A673 (cell line): Measurements from ENCODE around the gene RNU6-9. TPM values are rescaled to one million over a fixed set of nuclear protein-coding genes. Genes with fewer than 3 reads are reported as not detected.
A peak's percentile ranks its signal among the peaks of the same experiment; 100 is the strongest.

Experiments
- BruUV-seq: library from RNA; stranded (reverse); fragments of 400-500 nt; replicated peaks from 2 replicates; lab custom pipeline; 2021; lab: Mats Ljungman, UMichigan
- CTCF ChIA-PET: fragments of 300-600 bp; sonication (Branson Sonifier 250); formaldehyde crosslinking; loops from one replicate; lab custom pipeline; 2022; ENCODE audit warnings: antibody characterized with exemption; lab: Charles Lee
- POLR2A ChIA-PET: fragments of 300-600 bp; sonication (Branson Sonifier 250); formaldehyde crosslinking; loops from one replicate; lab custom pipeline; 2022; ENCODE audit warnings: antibody characterized with exemption; ENCODE audit not compliant: low non-redundant PET; lab: Charles Lee
- DNase-seq: peaks from one replicate; pipeline ENCODE4 v3.0.0-alpha.2; 2015; ENCODE audit warnings: low spot score
- H3K27ac ChIP-seq: fragments of 200-600 bp; sonication (generic); 2 replicates; pipeline ENCODE4 v1.5.1; 2016; ENCODE audit warnings: mixed run types, low read depth, mild to moderate bottlenecking, mixed read lengths, antibody characterized with exemption, low read length; ENCODE audit not compliant: poor library complexity, severe bottlenecking
- H3K27me3 ChIP-seq: fragments of 200-600 bp; sonication (generic); replicated peaks from 2 replicates; pipeline ENCODE4 v1.6.1; 2017; ENCODE audit warnings: mixed run types, low read depth, mild to moderate bottlenecking, mixed read lengths, antibody characterized with exemption, low read length; ENCODE audit not compliant: insufficient read depth, poor library complexity
- H3K36me3 ChIP-seq: fragments of 200-600 bp; sonication (generic); 2 replicates; pipeline ENCODE4 v1.6.1; 2016; ENCODE audit warnings: mixed run types, mild to moderate bottlenecking, mixed read lengths, antibody characterized with exemption, low read length; ENCODE audit not compliant: insufficient read depth, poor library complexity, severe bottlenecking
- H3K4me1 ChIP-seq: fragments of 200-600 bp; sonication (generic); 2 replicates; pipeline ENCODE4 v1.6.1; 2017; ENCODE audit warnings: mixed run types, mild to moderate bottlenecking, mixed read lengths, antibody characterized with exemption, low read length; ENCODE audit not compliant: insufficient read depth, poor library complexity, severe bottlenecking
- H3K4me3 ChIP-seq: fragments of 200-600 bp; sonication (generic); 2 replicates; pipeline ENCODE4 v1.5.1; 2016; ENCODE audit warnings: low read depth, mixed run types, mild to moderate bottlenecking, mixed read lengths, low read length; ENCODE audit not compliant: poor library complexity, severe bottlenecking
- H3K9me3 ChIP-seq: fragments of 200-600 bp; sonication (generic); 2 replicates; pipeline ENCODE4 v1.6.1; 2016; ENCODE audit warnings: mixed run types, low read depth, mild to moderate bottlenecking, mixed read lengths, antibody characterized with exemption, low read length; ENCODE audit not compliant: poor library complexity, severe bottlenecking
- EZH2 ChIP-seq: fragments of 200-600 bp; sonication (generic); IDR thresholded peaks from 2 replicates; pipeline ENCODE4 v1.6.1; 2017; ENCODE audit warnings: borderline replicate concordance, low read depth, mild to moderate bottlenecking, mixed read lengths, antibody characterized with exemption, low read length; ENCODE audit not compliant: poor library complexity, severe bottlenecking
- intact Hi-C: fragments of 100-400 bp; cut with micrococcal nuclease; formaldehyde crosslinking; loops from one replicate; pipeline ENCODE4 v1.10.0; 2022; ENCODE audit not compliant: unreplicated experiment
- total RNA-seq: library from RNA; stranded (reverse); gene quantifications from 2 replicates; pipeline ENCODE4 v1.2.3, GENCODE V29; 2021
- TF ChIP-seq, protein P1 (sequence below): fragments of 300-800, 200-600 bp; sonication (generic); conservative IDR thresholded peaks from 2 replicates; pipeline ENCODE4 v1.5.1; 2017; ENCODE audit warnings: low read depth, mild to moderate bottlenecking, antibody characterized with exemption, low read length, moderate library complexity, mixed read lengths

RNU6-9 gene
- total RNA-seq, 1 experiment from 2014 or later: not detected

DNA sequence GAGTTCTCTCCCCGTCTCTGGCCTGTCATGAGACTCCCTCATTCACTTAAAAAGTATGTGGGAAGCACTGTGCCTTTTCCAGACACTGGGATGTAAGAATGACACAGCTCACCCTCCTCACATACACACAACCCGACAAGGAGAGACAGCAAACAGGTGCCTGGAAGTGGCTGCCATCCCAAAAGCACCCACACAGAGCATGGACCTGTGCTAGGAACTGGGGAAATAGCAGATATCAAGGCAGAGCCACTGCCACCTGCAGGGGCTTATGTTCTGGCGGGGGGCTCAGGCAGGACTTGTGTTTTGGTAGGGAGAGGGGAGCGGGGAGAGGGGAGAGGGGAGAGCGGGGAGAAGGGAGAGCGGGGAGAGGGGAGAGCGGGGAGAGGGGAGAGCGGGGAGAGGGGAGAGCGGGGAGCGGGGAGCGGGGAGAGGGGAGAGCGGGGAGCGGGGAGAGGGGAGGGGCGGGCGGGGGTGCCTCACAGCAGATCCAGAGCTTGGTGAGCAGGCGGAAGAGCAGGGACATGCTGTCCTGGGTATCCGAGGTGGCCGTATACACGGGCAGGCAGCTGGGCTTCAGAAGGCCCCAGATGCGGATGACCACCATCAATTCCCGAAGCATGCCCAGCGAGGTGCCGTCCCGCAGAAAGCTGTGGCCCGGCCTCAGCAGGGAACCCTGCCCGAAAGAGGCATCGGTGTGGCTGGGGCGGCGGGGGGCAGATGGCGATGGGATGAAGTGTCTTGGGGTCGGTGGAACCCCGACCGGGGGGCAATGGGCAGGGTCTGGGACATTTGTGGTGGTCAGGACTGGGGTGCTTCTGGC, 21.6 kb upstream of the RNU6-9 start:
- TF ChIP-seq, protein P1, sequence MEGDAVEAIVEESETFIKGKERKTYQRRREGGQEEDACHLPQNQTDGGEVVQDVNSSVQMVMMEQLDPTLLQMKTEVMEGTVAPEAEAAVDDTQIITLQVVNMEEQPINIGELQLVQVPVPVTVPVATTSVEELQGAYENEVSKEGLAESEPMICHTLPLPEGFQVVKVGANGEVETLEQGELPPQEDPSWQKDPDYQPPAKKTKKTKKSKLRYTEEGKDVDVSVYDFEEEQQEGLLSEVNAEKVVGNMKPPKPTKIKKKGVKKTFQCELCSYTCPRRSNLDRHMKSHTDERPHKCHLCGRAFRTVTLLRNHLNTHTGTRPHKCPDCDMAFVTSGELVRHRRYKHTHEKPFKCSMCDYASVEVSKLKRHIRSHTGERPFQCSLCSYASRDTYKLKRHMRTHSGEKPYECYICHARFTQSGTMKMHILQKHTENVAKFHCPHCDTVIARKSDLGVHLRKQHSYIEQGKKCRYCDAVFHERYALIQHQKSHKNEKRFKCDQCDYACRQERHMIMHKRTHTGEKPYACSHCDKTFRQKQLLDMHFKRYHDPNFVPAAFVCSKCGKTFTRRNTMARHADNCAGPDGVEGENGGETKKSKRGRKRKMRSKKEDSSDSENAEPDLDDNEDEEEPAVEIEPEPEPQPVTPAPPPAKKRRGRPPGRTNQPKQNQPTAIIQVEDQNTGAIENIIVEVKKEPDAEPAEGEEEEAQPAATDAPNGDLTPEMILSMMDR: no peak
- TF ChIP-seq EZH2: no peak
- Histone ChIP-seq H3K27ac (peak overlapping the region; percentile 77), H3K4me3 (no peak overlapping the region), H3K9me3 (no peaks in the 10 kb centered on the region), H3K4me1 (peaks cover 61% of the 10 kb centered on the region), H3K36me3 (peaks cover 32% of the 10 kb centered on the region), H3K27me3 (no peaks in the 10 kb centered on the region)
- BruUV-seq: no TSS peak
- ChIA-PET CTCF (no interaction called here), POLR2A (interaction anchor here (0.5 to 0.7 kb wide), 3 partner anchors 29 to 398 kb away, joined by 3 to 12 read pairs (median 7); no protein-coding TSS in a partner anchor)
- intact Hi-C loops: no loop called here
- DNase-seq: no peak

DNA sequence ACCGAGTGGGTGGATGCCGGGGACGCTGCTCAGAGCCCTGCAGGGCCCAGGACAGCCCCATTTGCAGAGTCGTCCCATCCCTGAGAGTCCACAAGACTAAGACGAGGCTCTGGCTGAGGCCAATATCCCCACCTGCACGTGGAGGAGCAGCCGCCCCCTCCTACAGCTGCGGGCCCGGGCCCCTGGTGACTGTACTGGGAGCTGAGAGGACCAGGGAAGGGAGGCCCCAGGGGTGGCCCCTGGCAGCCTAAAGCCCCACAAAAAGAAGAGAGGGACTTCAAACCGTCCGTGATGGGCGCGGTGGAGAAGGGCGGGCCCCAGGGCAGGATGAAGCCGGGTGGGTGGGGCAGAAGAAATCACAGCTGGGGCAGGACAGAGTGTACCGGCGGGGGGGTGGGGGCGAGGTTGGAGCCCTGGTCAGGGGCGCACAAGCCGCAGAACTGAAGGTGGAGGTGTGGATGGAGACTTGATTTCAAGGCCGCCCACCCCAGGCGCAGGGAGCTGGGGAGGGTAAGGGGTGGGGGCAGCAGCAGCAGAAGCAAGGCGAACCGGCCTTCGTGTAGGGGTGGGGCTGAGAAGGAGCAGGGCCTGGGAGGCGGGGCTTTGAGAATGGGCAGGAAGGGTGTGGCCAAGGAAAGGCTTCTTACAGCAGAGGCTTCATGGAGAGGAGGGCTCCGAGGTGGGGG, 20.9 kb upstream of the RNU6-9 start:
- TF ChIP-seq EZH2: no peak
- TF ChIP-seq, protein P1: no peak
- H3K36me3 ChIP-seq: peaks cover 32% of the 10 kb centered on the region
- CTCF ChIA-PET: no interaction called here

DNA sequence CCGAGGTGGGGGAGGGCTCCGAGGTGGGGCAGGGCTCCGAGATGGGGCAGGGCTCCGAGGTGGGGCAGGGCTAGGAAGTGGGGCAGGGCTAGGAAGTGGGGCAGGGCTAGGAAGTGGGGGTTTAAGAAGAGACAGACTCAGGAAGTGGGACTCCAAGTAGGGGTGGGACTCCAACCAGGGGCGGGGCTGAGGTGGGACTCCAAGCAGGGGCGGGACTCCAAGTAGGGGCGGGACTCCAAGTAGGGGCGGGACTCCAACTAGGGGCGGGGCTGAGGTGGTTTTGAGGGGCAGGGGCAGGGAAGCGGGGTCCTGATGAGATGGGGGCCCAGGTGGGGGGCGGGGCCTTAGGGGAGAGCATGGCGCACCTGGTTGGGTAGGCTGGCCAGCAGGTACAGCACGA, 20.2 kb upstream of the RNU6-9 start:
- TF ChIP-seq EZH2: no peak
- TF ChIP-seq, protein P1: no peak
- no TSS peak for BruUV-seq
- Histone ChIP-seq H3K4me3 (no peak overlapping the region), H3K27me3 (no peaks in the 10 kb centered on the region), H3K4me1 (peaks cover 48% of the 10 kb centered on the region), H3K27ac (no peak overlapping the region), H3K9me3 (no peaks in the 10 kb centered on the region), H3K36me3 (peaks cover 28% of the 10 kb centered on the region)
- CTCF ChIA-PET: no interaction called here
- DNase-seq: peak; percentile 84
- POLR2A ChIA-PET: no interaction called here
- intact Hi-C loops: no loop called here

More for the DNA sequence above, 20.9 kb upstream of the RNU6-9 start:
- intact Hi-C loops: no loop called here
- Histone ChIP-seq H3K27ac (peak overlapping the region; percentile 77), H3K9me3 (no peaks in the 10 kb centered on the region), H3K4me3 (no peak overlapping the region), H3K4me1 (peaks cover 55% of the 10 kb centered on the region), H3K27me3 (no peaks in the 10 kb centered on the region)
- peak; percentile 93 for DNase-seq
- no TSS peak for BruUV-seq
- POLR2A ChIA-PET: interaction anchor here (0.5 to 0.7 kb wide), 2 partner anchors 165 to 397 kb away, joined by 7 to 12 read pairs; no protein-coding TSS in a partner anchor
